Bronchial epithelial cell (primary cell): ENCODE data around the gene THADA. TPM values are rescaled to one million over a fixed set of nuclear protein-coding genes. Genes with fewer than 3 reads are reported as not detected.

ENCODE experiments used
- DNase-seq: peaks from one replicate; pipeline ENCODE4 v3.0.0-alpha.2; 2010; ENCODE audit warnings: low read depth
- FAIRE-seq: peaks from 2 replicates; lab custom pipeline; 2011; peaks lifted over from hg19 to GRCh38; lab: Jason Lieb, UNC
- H3K27me3 ChIP-seq: 2 replicates; pipeline ENCODE4 v1.5.1; 2011; ENCODE audit warnings: low read length; ENCODE audit not compliant: control insufficient read depth, insufficient read depth
- H3K36me3 ChIP-seq: 2 replicates; pipeline ENCODE4 v1.5.1; 2011; ENCODE audit warnings: low read length; ENCODE audit not compliant: control insufficient read depth, insufficient read depth
- H3K4me3 ChIP-seq: 2 replicates; pipeline ENCODE4 v1.5.1; 2011; ENCODE audit warnings: mild to moderate bottlenecking, low read depth, low read length, control low read depth
- total RNA-seq: library from RNA; depleted of rRNA; stranded (reverse); fragments of >200 nt; gene quantifications from 2 replicates; pipeline ENCODE4 v1.2.1, GENCODE V29; 2014
- TF ChIP-seq, protein P1 (sequence below): IDR thresholded peaks from 2 replicates; pipeline ENCODE4 v1.5.1; 2011; ENCODE audit warnings: mild to moderate bottlenecking, moderate library complexity, low read length, control low read depth, inconsistent platforms; ENCODE audit not compliant: insufficient read depth, severe bottlenecking

The THADA gene
- total RNA-seq, 1 donor from 2014 or later = 25.8 TPM

DNA sequence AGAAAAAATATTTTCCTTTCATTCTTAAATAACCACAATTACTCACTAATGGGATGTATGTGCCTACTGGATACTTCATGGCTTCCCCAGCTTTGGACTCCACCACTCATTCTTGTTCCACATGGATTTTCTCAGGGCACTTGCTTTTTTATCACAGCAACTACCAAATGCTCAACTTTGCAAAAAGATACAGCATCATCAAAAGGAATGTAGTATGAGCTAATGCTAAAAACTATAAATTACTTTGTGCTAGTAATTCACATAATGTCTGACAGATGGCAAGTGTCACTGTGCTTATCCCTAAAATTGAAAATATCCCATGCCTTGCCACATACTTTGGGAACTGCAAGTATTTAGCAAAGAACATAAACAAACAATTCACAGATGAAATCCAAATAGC, 239.1 kb downstream of the THADA start:
- H3K4me3 ChIP-seq = no peak overlapping the region
- DNase-seq = no peak
- FAIRE-seq = no peak
- no peaks in the 10 kb centered on the region for H3K27me3 ChIP-seq
- TF ChIP-seq, protein P1, sequence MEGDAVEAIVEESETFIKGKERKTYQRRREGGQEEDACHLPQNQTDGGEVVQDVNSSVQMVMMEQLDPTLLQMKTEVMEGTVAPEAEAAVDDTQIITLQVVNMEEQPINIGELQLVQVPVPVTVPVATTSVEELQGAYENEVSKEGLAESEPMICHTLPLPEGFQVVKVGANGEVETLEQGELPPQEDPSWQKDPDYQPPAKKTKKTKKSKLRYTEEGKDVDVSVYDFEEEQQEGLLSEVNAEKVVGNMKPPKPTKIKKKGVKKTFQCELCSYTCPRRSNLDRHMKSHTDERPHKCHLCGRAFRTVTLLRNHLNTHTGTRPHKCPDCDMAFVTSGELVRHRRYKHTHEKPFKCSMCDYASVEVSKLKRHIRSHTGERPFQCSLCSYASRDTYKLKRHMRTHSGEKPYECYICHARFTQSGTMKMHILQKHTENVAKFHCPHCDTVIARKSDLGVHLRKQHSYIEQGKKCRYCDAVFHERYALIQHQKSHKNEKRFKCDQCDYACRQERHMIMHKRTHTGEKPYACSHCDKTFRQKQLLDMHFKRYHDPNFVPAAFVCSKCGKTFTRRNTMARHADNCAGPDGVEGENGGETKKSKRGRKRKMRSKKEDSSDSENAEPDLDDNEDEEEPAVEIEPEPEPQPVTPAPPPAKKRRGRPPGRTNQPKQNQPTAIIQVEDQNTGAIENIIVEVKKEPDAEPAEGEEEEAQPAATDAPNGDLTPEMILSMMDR = no peak
- H3K36me3 ChIP-seq = no peaks in the 10 kb centered on the region

DNA sequence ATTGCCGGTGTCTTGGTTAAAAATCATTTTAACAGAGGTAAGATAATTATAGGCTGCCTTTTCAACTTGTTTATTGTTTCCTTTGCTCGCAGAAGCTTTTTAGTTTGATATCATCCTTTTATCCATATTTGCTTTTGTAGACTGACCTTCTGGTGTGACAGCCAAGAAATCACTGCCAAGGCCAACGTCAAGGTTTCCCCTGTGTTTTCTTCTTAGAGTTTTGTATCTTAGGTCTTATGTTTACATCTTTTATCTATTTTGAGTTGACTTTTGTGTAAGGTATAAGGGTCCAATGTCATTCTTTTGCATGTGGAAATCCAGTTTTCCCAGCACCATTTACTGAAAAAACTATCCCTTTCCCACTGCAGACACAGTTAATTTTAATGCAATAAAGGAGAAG, 240.4 kb downstream of the THADA start:
- no peak for DNase-seq
- H3K4me3 ChIP-seq = no peak overlapping the region
- no peaks in the 10 kb centered on the region for H3K27me3 ChIP-seq
- no peaks in the 10 kb centered on the region for H3K36me3 ChIP-seq
- TF ChIP-seq, protein P1 = no peak
- no peak for FAIRE-seq

GRCh38 chr2:43349904-43350303, 245.9 kb downstream of the THADA start:
- FAIRE-seq (no peak), DNase-seq (no peak)
- Histone ChIP-seq H3K27me3 (no peaks in the 10 kb centered on the region), H3K4me3 (no peak overlapping the region), H3K36me3 (no peaks in the 10 kb centered on the region)
- TF ChIP-seq, protein P1 = no peak

DNA sequence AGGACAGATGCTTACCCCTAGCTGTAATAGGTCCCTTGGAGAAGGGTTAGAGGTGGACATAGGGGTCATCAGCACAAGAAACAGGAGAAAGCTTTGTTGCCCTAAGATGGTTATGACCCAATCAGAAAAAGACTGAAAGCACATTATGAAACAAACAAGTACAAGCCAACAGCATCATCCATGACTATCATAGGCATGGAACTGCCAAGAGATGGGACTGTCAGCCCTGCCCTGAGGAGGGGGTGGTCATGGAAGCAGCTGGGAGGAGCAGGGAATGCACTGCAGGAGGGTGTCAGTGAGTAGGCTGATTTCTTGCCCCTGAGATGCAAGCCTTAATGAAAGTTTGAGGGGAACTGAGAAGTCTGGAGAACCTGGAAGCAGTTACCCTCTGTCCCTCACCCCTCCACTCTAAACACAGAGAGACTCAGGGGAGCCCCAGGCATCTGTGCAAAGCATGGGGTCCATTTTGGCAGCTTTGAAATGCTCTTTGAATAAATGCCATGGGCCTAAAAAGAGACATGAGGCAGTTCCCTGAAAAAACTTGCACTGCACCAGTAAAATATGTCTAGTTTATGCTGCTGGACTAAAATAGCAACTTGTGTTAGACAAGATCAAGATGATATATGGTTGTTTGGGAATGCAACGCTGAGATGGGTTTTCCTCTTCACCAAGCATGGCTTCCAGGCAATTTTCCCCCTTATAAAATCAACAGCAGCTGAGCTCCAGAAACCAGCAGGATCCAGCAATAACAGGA, 246.8 kb downstream of the THADA start:
- DNase-seq = no peak
- TF ChIP-seq, protein P1 = no peak

DNA sequence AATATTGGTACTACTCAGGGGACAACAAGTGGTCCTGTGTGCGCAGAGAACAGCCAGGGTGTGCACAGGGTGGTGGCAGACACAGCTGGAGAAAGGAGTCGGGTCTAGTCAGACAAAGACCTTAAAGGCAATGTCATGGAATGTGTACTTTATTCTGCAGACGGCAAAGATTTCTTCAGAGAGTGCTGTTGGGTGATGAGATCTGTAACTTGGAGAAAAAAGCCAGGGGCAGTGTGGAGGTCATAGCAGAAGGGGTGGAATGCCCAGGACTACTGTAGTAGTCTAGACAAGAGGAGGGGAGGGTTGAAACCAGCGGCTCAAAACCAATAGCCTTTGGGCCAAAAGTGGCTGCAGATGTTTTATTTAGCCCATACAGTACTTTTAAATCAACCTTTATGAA, 248.1 kb downstream of the THADA start:
- DNase-seq (no peak), FAIRE-seq (no peak)
- H3K27me3 ChIP-seq = no peaks in the 10 kb centered on the region
- H3K4me3 ChIP-seq = no peak overlapping the region
- TF ChIP-seq, protein P1 = no peak
- no peaks in the 10 kb centered on the region for H3K36me3 ChIP-seq

More for the DNA sequence above, 246.8 kb downstream of the THADA start:
- Histone ChIP-seq H3K36me3 (no peaks in the 10 kb centered on the region), H3K4me3 (no peak overlapping the region), H3K27me3 (no peaks in the 10 kb centered on the region)
- peak; percentile 90 for FAIRE-seq
